Sigmoid colon (tissue), 7 donors: ENCODE data around the gene C13orf46. TPM values are rescaled to one million over a fixed set of nuclear protein-coding genes. Genes with fewer than 3 reads are reported as not detected.
"Not testable (repeated sequence)": the region's sequence is repeated elsewhere in the genome, so short reads cannot be mapped to it uniquely, and the experiment has no call there.

Source experiments
- DNase-seq: peaks from one replicate; pipeline ENCODE4 v3.0.0-alpha.2; 2019
- H3K27ac ChIP-seq, 4 donors: fragments of 200-600 bp; sonication (generic); one replicate each; pipeline ENCODE4 v1.5.1; 2016 to 2019; ENCODE audit warnings: mild to moderate bottlenecking in 1 of 4
- H3K27me3 ChIP-seq, 3 donors: fragments of 200-600 bp; sonication (generic); one replicate each; pipeline ENCODE4 v1.5.1; 2019; ENCODE audit warnings: mild to moderate bottlenecking in 1 of 3
- H3K36me3 ChIP-seq, 4 donors: fragments of 200-600 bp; sonication (generic); one replicate each; pipeline ENCODE4 v1.5.1; 2016 to 2019
- H3K4me1 ChIP-seq, 4 donors: fragments of 200-600 bp; sonication (generic); one replicate each; pipeline ENCODE4 v1.5.1; 2017 to 2019
- H3K4me3 ChIP-seq, 4 donors: fragments of 200-600 bp; sonication (generic); one replicate each; pipeline ENCODE4 v1.5.1; 2017 to 2019; ENCODE audit warnings: mild to moderate bottlenecking in 2 of 4, moderate library complexity in 1 of 4
- H3K9me3 ChIP-seq, 4 donors: fragments of 200-600 bp in 3 of 4; sonication (generic) in 3 of 4; one replicate each; pipeline versions ENCODE4 v1.5.1 to v1.6.1; 2013 to 2019
- CTCF ChIP-seq, 4 experiments: fragments of 450-650 bp in 3 of 4; fragments of 200-600 bp in 1 of 4; IDR thresholded peaks; one replicate each; pipeline ENCODE4 v1.5.1; 2016 to 2019; ENCODE audit warnings: antibody characterized with exemption in 4 of 4, mild to moderate bottlenecking in 3 of 4, moderate library complexity in 2 of 4
- EP300 ChIP-seq, 4 donors: sonication (generic); formaldehyde crosslinking; IDR thresholded peaks; one replicate each; pipeline ENCODE4 v1.6.1; 2017; ENCODE audit warnings: antibody characterized with exemption in 4 of 4
- POLR2A ChIP-seq, 2 donors: fragments of 450-650 bp; IDR thresholded peaks; one replicate each; pipeline ENCODE4 v1.6.1; 2016; ENCODE audit warnings: antibody characterized with exemption in 2 of 2, mild to moderate bottlenecking in 2 of 2, moderate library complexity in 2 of 2
- POLR2AphosphoS5 ChIP-seq, 4 donors: sonication (generic); formaldehyde crosslinking; IDR thresholded peaks; one replicate each; pipeline ENCODE4 v1.6.1; 2017; ENCODE audit warnings: antibody characterized with exemption in 4 of 4
- WGBS, 2 donors: extraction: QIAGEN DNeasy Blood & Tissue Kit; methylation state at CpG; one replicate each; pipeline ENCODE4 v1.1.7; 2013; 5-methylcytosine and 5-hydroxymethylcytosine counted together
- intact Hi-C: fragments of 100-400 bp; cut with DNase I; formaldehyde crosslinking; loops from one replicate; pipeline ENCODE4 v1.15.1; 2023
- polyA plus RNA-seq, 3 donors: library from polyadenylated mRNA; stranded (reverse); fragments of 200-250 nt; gene quantifications; one replicate each; pipeline ENCODE4 v1.2.3, GENCODE V29; 2013
- total RNA-seq, 4 donors: library from RNA; depleted of rRNA; stranded (reverse); fragments of >200 nt; gene quantifications; one replicate each; pipeline ENCODE4 v1.1.0, GENCODE V29; 2016
- donor health status: healthy with polysubstance abuse.
- donor health status: Bipolar disorder and iron deficiency.
- donor health status: healthy.

C13orf46 gene
- total and polyA plus RNA-seq, 7 donors: 0.23 to 11.9 (median 0.81) TPM; not detected in 2

GRCh38 chr13:114020750-114021463 lies 47.0 kb upstream of the C13orf46 start:
- WGBS, 2 donors: 93% methylated on average over 32 of the region's 32 CpGs
- Histone ChIP-seq H3K27me3 (no peaks in the 10 kb centered on the region), H3K4me1 (peaks cover 0 to 12% (median 9%) of the 10 kb centered on the region in 4 donors), H3K27ac (no peak overlapping the region), H3K9me3 (no peaks in the 10 kb centered on the region), H3K4me3 (no peak overlapping the region), H3K36me3 (peaks cover 9 to 76% (median 31%) of the 10 kb centered on the region in 4 donors)
- intact Hi-C loops: no loop called here
- no peak for TF ChIP-seq CTCF (IDR thresholded peaks at IDR 0.05)
- no peak for TF ChIP-seq POLR2AphosphoS5 (IDR thresholded peaks at IDR 0.05)
- TF ChIP-seq POLR2A (IDR thresholded peaks at IDR 0.05): no peak
- no peak for TF ChIP-seq EP300 (IDR thresholded peaks at IDR 0.05)
- DNase-seq: no peak

GRCh38 chr13:114020134-114020533 lies 46.3 kb upstream of the C13orf46 start:
- H3K27me3 ChIP-seq, H3K9me3 ChIP-seq, intact Hi-C loops, H3K27ac ChIP-seq, H3K4me3 ChIP-seq, DNase-seq, H3K4me1 ChIP-seq: not testable (repeated sequence)
- 92 to 95% methylated on average over 12 to 14 of the region's 14 CpGs for WGBS, 2 donors
- peaks cover 11 to 84% (median 35%) of the 10 kb centered on the region in 4 donors for H3K36me3 ChIP-seq

- Histone ChIP-seq H3K36me3 (peaks cover 15 to 90% (median 35%) of the 10 kb centered on the region in 4 donors), H3K9me3 (no peaks in the 10 kb centered on the region), H3K27me3 (no peaks in the 10 kb centered on the region), H3K4me3 (no peak overlapping the region), H3K27ac (no peak overlapping the region), H3K4me1 (no peaks in the 10 kb centered on the region)
- DNase-seq: no peak
- 88 to 91% methylated on average over 13 of the region's 13 CpGs for WGBS, 2 donors
- intact Hi-C loops: no loop called here
- TF ChIP-seq POLR2A (IDR thresholded peaks at IDR 0.05) (no peak), CTCF (IDR thresholded peaks at IDR 0.05) (no peak), POLR2AphosphoS5 (IDR thresholded peaks at IDR 0.05) (no peak), EP300 (IDR thresholded peaks at IDR 0.05) (no peak)
Measured at GRCh38 chr13:114019367-114019766, 45.5 kb upstream of the C13orf46 start.

- WGBS, 2 donors: 90 to 95% methylated on average over 20 of the region's 20 CpGs
- no peaks in the 10 kb centered on the region for H3K4me1 ChIP-seq
- peaks cover 15 to 86% (median 35%) of the 10 kb centered on the region in 4 donors for H3K36me3 ChIP-seq
- H3K27me3 ChIP-seq: no peaks in the 10 kb centered on the region
- intact Hi-C loops: no loop called here
- no peak overlapping the region for H3K4me3 ChIP-seq
- no peak for DNase-seq
- no peak for TF ChIP-seq EP300 (IDR thresholded peaks at IDR 0.05)
- no peak for TF ChIP-seq POLR2A (IDR thresholded peaks at IDR 0.05)
- no peak for TF ChIP-seq CTCF (IDR thresholded peaks at IDR 0.05)
- TF ChIP-seq POLR2AphosphoS5 (IDR thresholded peaks at IDR 0.05): no peak
- no peaks in the 10 kb centered on the region for H3K9me3 ChIP-seq
- H3K27ac ChIP-seq: no peak overlapping the region
Measured at GRCh38 chr13:114018461-114019055, 44.7 kb upstream of the C13orf46 start.

- H3K4me3 ChIP-seq: no peak overlapping the region
- intact Hi-C loops: no loop called here
- no peaks in the 10 kb centered on the region for H3K27me3 ChIP-seq
- H3K4me1 ChIP-seq: no peaks in the 10 kb centered on the region
- H3K9me3 ChIP-seq: no peaks in the 10 kb centered on the region
- H3K36me3 ChIP-seq: peaks cover 15 to 81% (median 32%) of the 10 kb centered on the region in 4 donors
- TF ChIP-seq POLR2A (IDR thresholded peaks at IDR 0.05): no peak
- TF ChIP-seq EP300 (IDR thresholded peaks at IDR 0.05): no peak
- no peak for TF ChIP-seq POLR2AphosphoS5 (IDR thresholded peaks at IDR 0.05)
- no peak for TF ChIP-seq CTCF (IDR thresholded peaks at IDR 0.05)
- H3K27ac ChIP-seq: no peak overlapping the region
- DNase-seq: no peak
- whole genome bisulfite sequencing, 2 donors: 95 to 96% methylated on average over 23 of the region's 23 CpGs
Measured at GRCh38 chr13:114017966-114018365, 44.1 kb upstream of the C13orf46 start.
